ENCODE measurements around the gene PCCB.
"Not testable (repeated sequence)": the region's sequence is repeated elsewhere in the genome, so short reads cannot be mapped to it uniquely, and the experiment has no call there.

Gene PCCB

DNA sequence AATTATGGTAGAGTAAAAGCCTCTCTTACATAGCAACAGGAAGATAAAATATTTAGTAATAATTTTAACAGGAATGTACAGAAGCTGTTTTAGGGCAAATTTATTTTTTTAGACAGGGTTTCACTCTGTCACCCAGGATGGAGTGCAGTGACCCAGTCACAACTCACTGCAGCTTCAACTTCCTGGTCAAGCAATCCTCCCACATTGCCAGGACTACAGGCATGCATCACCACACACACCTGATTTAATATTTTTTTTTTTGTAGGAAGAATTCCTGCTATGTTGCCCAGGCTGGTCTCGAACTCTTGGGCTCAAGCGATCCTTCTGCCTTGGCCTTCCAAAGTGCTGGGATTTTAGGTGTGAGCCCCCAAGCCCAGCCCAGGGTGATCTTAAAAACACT lies 61.1 kb downstream of the PCCB start:
- in situ Hi-C loops (cut with HindIII; ENCODE audit: low sequenced_read_pairs): no loop called here

DNA sequence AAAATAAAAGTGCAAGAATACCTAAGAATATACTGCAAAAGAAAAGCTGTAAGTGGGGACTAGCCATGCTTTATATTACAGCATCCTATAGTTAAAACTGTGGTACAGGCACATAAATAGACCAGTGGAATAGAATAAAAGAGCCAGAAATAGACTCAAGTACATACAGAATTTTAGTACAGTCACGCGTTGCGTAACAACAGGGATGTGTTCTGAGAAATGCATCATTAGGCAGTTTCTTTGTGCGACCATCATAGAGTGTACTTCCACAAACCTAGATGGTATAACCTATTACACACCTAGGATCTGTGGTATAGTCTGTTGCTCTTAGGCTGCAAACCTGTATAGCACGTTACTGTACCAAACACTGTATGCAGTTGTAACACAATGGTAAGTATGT lies 61.8 kb downstream of the PCCB start:
- in situ Hi-C loops (cut with HindIII; ENCODE audit: low sequenced_read_pairs): no loop called here

DNA sequence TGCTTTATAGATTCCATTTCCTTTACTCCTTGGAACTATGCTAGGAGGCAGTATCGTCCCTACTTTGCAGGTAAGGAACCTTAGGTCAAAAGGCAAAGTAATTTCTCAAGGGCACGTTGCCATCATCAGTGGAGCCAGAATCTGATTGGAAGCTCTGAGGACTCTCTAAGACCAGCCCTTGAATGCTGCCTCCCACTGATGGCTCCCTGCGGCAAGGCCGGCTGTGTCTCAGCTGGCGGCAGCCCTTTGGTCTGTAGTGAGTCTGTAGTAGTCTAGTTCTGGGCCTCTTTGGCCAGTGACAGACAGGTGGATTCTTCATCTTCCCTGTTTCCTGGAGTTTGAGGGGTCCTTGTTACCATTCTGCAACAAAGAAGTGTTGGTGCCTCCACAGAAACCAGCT lies 76.2 kb downstream of the PCCB start:
- in situ Hi-C loops (cut with HindIII; ENCODE audit: low sequenced_read_pairs): no loop called here

DNA sequence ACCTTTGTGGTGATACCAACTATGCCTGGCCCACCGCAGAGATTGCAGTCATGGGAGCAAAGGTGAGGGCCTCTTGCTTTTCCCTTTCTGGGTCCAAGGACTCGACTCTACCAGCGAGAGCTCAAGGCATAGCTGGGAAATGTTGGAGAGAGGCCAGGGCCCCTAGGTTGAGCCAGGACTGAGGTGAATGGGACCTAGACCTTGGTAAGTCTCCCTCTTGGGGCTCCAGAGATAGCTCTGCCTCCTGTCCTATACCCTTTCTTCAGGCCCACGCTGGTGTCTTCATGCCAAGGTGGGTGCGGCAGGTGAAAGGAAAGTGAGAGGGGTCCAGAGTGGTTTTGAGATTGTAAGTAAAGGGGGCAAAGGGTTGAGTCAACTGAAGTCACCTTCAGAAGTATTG lies 77.5 kb downstream of the PCCB start:
- in situ Hi-C loops (cut with HindIII; ENCODE audit: low sequenced_read_pairs): no loop called here

DNA sequence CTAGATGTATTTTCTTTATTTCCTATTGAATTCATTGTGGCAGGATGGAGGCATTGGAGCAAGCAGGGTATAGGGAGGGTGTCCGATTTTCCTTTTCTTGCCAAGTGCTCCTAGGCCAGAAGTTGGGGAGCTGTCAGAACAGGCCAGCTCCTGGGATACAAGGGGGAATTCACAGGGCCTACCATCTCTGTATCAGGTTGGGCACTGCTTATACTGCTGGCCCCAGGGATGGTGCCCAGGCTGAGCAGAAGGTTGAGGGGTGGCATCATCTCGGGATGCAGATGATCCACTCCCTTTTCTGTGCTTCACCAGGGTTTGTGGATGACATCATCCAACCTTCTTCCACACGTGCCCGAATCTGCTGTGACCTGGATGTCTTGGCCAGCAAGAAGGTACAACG lies 79.5 kb downstream of the PCCB start:
- in situ Hi-C loops (cut with HindIII; ENCODE audit: low sequenced_read_pairs): no loop called here

DNA sequence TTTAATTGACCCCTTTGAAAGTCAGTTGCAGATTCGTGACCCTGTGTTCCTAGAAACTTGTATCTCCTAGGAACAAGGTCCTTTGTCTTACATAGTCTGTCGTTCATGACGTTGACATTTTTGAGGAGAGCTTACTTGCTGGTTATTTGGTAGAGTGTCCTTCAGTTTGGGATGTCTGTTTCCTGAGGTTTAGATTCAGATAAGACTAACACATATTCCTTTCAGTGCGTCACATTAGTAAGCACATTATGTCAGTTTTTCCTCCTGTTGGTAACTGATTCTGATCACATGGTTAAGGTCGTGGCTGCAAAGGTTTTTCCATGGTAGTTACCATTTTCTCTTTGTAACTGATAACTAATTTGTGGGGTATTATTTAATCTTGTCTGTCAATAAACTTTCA lies 80.8 kb downstream of the PCCB start:
- in situ Hi-C loops (cut with HindIII; ENCODE audit: low sequenced_read_pairs): no loop called here

DNA sequence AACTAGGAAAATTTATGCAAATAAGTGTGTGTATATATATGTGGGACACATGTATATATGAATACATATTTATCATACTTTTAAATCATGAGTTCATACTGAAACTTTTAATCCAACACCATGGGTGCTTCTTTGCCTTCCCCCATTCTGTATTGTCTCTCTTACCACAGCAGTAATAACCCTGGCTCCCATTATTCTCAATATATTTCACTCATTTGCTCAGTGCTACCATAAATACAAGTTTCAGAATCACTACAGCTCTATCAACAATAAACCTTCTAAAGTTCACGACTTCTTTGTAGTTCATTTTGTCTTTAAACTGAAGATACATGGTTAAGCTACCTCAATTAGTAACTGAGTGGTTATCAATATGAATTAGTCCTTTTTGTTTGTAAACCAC lies 82.2 kb downstream of the PCCB start:
- in situ Hi-C loops (cut with HindIII; ENCODE audit: low sequenced_read_pairs): no loop called here

DNA sequence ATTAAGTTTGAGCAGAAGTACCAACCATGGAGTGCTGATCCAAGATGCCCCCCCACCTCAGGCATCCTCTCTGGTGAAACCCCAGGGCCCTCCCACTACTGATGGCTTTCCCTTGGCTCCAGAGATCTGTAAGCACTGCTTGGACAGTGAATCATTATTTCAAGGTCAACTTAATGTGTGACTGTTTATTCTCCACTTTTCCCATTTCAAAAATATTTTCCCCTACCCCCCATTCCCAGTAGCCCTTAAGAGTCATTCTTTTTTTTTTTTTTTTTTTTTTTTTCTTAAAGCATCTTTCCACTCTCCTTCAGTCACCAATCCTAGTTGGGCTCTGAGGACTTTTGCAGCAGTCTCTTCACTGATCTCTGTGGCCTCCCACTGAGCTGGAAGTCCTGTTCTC lies 82.6 kb downstream of the PCCB start:
- in situ Hi-C loops (cut with HindIII; ENCODE audit: low sequenced_read_pairs): no loop called here

DNA sequence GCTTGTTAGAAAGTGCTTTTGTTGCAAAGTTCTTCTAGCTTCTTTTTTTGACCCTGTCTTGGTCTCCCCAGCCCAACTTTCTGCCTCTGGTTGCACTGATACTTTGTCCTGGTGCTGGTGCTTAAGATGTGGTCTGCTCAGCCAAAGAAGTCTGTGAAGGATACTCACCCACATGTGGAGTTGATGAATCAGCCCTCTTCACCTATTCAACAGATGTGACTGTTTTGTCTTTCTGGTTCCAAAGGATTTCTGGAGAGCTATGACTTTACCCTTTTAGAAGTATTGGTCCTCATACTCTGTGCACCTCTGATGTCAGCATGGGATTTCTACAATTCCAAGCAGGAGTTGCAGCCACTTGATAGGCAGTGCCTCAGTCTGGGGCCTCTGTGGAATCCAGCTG lies 84.1 kb downstream of the PCCB start:
- in situ Hi-C loops (cut with HindIII; ENCODE audit: low sequenced_read_pairs): no loop called here

DNA sequence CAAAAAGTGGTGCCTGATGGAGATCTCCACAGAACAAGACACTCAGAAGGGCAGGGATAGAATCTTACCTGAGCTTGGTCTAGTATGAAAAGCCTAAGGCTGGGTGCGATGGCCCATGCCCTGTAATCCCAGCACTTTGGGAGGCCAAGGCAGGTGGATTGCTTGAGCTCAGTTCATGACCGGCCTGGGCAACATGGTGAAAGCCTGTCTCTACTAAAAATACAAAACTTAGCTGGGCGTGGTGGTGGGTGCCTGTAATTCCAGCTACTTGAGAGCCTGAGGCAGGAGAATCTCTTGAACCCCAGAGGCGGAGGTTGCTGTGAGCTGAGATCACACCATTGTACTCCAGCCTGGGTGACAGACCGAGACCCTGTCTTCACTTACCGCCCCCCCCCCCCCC lies 84.6 kb downstream of the PCCB start:
- in situ Hi-C loops (cut with HindIII; ENCODE audit: low sequenced_read_pairs): not testable (repeated sequence)

DNA sequence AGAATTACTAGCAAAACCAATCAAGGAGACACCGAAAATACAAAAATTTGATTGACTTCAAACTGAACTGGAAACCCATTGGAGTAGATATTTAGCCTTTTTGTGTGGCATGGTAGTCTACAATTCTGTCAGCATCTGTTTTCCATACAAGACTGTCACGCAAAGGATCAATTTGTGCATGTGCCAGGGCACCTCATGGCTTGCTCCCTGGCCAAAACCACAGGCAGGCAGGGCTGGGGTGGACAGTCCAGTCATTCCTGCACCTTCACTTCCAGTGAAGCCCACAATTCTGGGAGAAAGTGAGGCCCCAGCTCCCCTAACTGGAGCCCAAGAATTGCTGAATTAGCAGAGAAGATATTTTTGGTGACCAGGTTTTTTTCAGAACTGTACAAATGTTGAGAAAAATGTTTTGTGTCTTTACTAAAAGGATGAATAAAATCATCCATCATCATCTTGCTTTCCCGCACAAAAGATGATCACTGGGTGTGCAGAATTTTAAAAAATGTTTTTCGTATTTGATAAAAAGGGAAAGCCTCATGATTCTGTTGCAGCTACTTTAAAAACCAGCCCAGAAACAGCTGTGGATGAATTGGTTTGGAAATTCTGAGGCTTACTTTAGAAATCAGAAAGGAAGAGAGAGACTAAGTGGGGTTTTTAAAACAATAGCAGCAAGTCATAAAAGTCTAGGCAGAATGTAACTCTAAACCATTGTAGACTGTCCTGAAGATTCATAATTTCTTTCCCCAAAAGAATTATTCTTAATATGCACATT lies 86.4 kb downstream of the PCCB start:
- in situ Hi-C loops (cut with HindIII; ENCODE audit: low sequenced_read_pairs): no loop called here

DNA sequence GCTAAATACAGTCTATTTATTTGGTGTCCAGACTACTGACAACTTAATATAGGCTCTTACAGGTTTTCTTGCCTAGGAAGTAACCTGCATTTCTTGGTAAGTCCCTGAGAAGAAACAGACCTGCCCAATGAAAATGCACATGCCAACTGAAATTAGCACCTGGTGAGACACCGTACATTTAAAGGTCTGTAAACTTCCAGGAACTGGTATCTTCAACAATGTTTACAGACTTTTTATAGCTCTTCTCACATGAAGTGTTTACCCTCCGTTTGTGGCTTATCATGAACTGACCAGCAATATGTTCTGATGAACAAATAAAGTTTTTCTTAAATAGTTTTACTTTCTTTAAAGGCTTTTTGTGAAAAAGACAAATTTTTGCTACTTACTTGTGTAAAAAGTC lies 93.3 kb downstream of the PCCB start:
- in situ Hi-C loops (cut with HindIII; ENCODE audit: low sequenced_read_pairs): no loop called here

DNA sequence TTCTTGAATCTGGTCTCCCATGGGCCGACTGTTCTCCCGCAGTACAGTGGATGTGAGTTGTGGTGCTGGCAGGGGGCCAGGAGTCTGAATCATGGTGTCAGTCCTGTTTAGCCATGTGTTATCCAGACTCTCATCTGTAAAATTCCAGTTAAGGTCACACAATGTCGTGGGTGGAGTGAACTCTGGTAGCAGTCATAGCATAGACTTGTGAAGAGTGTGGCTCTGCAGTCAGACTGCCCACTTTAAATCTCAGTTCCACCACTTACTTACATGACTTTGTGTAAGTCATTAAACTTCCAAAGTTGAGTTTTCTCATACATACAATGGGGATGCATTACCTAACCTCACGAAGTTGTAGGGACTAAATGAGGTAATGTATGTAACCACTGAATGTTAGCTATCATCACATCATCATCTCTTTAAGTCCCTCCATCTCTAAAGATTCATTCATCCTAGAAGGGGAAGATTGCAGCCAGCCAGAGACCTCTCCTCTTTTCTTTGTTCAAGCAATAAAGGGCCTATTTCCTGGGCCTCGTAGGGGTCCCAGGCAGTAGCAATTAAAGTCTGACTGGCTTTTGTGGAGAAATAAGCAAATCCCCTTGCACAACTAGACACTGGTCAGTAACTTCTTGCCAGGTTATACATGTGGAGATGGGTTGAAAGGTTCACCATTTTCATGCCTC lies 93.9 kb downstream of the PCCB start:
- in situ Hi-C loops (cut with HindIII; ENCODE audit: low sequenced_read_pairs): no loop called here

DNA sequence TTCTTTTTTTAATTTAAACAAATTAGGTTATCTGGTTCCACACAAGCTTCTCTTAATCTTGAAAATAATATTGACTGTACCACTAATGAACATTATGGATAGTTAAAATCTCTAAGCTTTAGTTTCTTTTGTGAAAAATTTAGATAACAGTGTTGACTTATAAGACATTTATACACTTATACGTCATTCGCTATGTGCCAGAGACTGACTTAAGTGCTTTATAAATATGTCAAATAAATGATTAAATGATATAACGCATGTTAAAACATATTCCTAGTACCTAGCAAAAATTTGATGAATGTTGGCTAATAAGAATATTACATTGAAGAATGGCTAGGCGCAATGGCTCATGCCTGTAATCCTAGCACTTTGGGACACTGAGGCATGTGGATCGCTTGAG lies 96.3 kb downstream of the PCCB start:
- in situ Hi-C loops (cut with HindIII; ENCODE audit: low sequenced_read_pairs): no loop called here

DNA sequence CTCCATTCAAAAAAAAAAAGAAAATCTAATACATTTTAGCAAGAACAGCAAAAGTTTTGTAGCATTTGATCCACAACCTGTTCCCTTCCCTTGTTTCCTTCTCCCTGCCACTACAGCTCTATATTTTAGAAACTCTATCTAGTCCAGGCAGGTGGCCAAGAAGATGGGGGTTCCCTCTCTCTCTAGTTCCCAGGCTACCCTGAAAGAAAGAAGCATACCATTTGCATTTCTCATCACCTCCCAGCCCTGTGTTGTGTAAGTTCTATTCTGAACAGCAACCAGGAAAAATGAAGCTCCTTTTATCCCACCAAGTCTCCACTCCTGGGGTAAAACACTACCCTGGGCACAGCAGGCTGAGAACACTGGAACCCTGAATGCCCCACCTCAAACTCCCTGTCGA lies 100.0 kb downstream of the PCCB start:
- in situ Hi-C loops (cut with HindIII; ENCODE audit: low sequenced_read_pairs): no loop called here

DNA sequence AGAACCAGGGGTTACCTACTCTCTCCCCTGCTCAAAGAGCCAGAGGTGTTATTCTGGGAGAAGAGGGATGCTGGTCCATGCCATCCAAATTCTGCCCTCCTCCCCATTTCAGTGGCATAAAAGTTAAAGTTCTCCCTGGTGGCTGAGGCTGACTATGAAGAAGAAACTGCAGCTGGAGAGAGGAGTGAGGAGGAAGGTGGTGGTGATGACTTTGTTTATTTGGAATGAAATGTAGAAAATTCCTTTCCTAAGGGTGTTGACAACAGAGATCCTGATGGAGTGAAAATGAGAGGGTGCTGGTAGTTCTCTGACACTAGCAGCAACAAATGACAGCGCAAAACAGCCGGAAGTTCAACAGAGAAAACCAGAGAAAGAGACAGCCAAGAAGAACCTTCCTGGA lies 100.4 kb downstream of the PCCB start:
- in situ Hi-C loops (cut with HindIII; ENCODE audit: low sequenced_read_pairs): no loop called here

DNA sequence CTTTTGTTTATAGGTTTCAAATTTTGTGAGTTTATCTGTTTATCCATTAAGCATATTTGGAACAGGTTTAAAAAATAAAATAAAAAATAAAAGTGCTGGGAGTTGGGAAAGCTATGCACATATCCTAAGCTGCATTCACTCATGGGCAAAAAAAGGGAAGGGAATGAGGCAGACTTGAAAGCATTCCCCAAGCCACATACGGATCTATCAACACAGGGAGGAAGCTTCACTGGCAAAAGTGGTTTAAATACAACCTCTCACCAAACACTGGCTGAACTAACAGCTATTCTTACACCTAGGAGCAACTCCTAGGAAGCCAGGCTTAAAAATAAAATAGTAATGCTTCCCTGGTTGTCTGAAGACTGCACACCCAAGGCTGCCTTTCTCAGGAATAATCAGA lies 101.2 kb downstream of the PCCB start:
- in situ Hi-C loops (cut with HindIII; ENCODE audit: low sequenced_read_pairs): no loop called here

DNA sequence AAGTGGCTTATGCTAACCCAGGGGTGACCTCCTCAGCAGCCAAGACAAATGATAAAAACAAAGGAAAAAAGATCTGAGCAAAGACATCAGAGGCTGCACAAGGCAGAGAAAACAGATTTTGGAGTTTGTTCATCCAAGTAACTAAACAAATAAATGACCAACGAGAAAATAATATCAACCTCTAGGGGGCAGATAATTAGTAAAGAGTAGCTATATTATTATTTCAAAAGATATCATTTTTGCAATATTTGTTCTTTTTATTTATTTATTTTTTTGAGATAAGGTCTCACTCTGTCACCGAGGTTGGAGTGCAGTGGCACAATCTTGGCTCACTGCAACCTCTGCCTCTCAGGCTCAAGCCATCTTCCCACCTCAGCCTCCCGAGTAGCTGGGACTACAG lies 101.8 kb downstream of the PCCB start:
- in situ Hi-C loops (cut with HindIII; ENCODE audit: low sequenced_read_pairs): no loop called here

DNA sequence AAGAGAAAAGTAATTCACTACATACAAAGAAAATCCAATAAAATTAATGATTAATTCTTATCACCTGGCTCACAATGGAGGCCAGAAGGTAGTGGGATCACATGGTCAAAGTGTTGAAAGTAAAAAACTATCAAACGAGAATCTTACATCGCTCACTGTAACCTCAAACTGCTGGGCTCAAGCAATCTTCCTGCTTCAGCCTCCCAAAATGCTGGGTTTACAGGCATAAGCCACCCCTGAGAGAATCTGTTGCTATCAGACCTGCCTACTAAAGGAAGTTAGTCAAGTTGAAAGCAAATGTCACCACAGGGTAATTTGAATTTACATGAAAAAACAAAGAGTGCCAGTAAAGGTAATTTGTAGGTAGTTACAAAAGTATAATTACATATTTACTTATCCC lies 103.3 kb downstream of the PCCB start:
- in situ Hi-C loops (cut with HindIII; ENCODE audit: low sequenced_read_pairs): no loop called here

DNA sequence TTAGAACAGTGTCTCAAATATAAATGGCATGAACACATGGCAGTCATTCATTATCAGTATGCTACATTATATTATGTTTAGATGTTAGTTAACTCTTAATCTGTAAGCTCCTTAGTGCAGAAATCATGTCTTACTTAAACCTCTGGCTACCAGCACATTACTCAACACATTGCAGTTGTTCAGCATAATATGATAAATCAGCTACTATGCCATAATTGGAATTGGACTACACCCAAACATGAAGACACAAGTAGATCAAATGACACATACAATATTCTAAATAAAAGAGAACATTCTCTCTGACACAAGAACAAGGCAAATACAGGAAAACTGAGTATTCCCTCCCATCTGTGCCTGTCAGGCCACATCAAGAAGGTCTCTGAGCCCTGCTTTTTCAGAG lies 116.1 kb downstream of the PCCB start:
- in situ Hi-C loops (cut with HindIII; ENCODE audit: low sequenced_read_pairs): no loop called here

DNA sequence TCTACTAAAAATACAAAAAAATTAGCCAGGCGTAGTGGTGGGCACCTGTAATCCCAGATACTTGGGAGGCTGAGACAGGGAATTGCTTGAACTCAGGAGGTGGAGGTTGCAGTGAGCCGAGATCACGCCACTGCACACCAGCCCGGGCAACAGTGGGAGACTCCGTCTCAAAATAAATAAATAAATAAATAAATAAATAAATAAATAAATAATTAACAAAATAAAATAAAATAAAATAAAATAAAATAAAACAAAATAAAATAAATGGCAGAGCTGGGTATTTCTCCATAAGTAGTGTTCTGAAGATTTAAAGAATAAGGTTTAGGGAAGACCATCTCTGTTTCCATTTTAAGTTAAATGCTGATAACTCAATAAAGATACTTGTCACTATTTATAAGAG lies 125.7 kb downstream of the PCCB start:
- in situ Hi-C loops (cut with HindIII; ENCODE audit: low sequenced_read_pairs): not testable (repeated sequence)

DNA sequence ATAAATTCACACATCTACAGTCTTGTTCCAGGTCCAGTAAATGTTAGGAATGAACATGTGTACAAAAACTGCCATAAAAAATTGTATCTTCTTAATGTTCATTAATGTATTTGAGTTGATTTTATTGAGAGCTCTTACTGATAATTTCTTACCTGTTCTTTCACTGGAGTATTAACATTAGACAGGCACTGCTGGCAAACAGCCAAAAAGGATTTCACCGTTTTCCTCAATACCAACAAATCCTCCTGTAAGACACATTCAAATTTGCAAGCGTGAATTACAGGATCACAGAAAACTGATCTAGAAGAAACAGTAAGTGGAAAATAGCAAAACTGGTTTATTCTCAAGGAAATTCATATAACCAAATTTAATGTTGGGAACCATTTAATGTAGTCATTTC lies 127.4 kb downstream of the PCCB start:
- in situ Hi-C loops (cut with HindIII; ENCODE audit: low sequenced_read_pairs): no loop called here

DNA sequence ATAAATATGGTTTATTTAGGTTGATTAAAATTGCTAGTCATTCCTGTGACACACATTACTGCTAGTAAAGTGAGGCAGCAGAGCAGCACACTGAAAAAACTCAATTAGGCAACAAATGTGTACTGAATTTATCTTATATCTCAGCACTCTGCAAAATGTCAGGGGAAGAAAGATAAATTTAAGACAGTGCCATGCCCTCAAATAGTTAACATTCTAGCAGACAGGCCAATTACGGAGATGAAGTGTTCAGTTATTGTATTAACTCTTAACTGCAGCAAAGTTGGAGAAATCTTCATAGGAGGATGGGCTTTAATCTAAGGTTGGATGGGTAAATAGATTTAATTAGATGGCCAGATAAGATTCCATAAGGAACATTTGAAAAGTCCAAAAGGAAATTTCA lies 127.9 kb downstream of the PCCB start:
- in situ Hi-C loops (cut with HindIII; ENCODE audit: low sequenced_read_pairs): no loop called here

Measured in endothelial cell of hepatic sinusoid (primary cell).